ENCODE results near the gene SIGLEC12. TPM values are rescaled to one million over a fixed set of nuclear protein-coding genes. Genes with fewer than 3 reads are reported as not detected.

The SIGLEC12 gene
- not detected for total RNA-seq
- 1 to 10 TPM in 1 of 4 donors, under 1 TPM in 1, not detected in 2; 0.57 to 1.3 TPM for polyA plus RNA-seq

- Histone ChIP-seq H3K4me3 (ENCODE audit: low read depth, low read length) (no peak within 1 kb of the TSS), H3K4me1 (ENCODE audit: control insufficient read depth, insufficient read depth, low read length, poor library complexity, severe bottlenecking) (peaks cover 6% of the 10 kb centered on the region), H3K36me3 (ENCODE audit: control insufficient read depth, insufficient read depth, low read length) (no peaks in the 10 kb centered on the region), H3K27ac (ENCODE audit: insufficient read depth, low read length, poor library complexity, severe bottlenecking) (no peak within 1 kb of the TSS), H3K9me3 (ENCODE audit: control insufficient read depth in 2 of 2, low read length in 2 of 2) (no peaks in the 10 kb centered on the region), H3K27me3 (ENCODE audit: control insufficient read depth, insufficient read depth, low read length) (no peaks in the 10 kb centered on the region)
- peaks cover 0 to 13% (median 0%) of the 10 kb centered on the region in 4 donors for H3K4me1 Mint-ChIP-seq
- no peaks in the 10 kb centered on the region for H3K27me3 Mint-ChIP-seq
- peak in 1 of 2 donors; percentile 29 for ATAC-seq (ENCODE audit: low read depth in 2 of 2)
- peaks cover 0 to 8% (median 0%) of the 10 kb centered on the region in 7 donors for H3K9me3 Mint-ChIP-seq
- peak within 1 kb of the TSS in 1 of 4 donors; percentile 77 for H3K4me3 Mint-ChIP-seq
- H3K36me3 Mint-ChIP-seq, result no peaks in the 10 kb centered on the region
- peak in 1 of 3 donors; percentile 53 for DNase-seq
- peak within 1 kb of the TSS in 2 of 3 donors; percentile 28 to 67 for H3K27ac Mint-ChIP-seq
Measured at GRCh38 chr19:51501594-51502263, at the start of gene SIGLEC12. Gene SIGLEC12 (minus strand): TSS chr19:51501800. CDS start chr19:51501733, 67 bp downstream.

- no peak overlapping the region for H3K4me3 ChIP-seq (ENCODE audit: low read depth, low read length)
- no peak for ATAC-seq (ENCODE audit: low read depth in 2 of 2)
- no peaks in the 10 kb centered on the region for H3K9me3 ChIP-seq (ENCODE audit: control insufficient read depth in 2 of 2, low read length in 2 of 2)
- no peak overlapping the region for H3K27ac ChIP-seq (ENCODE audit: insufficient read depth, low read length, poor library complexity, severe bottlenecking)
- peaks cover 35% of the 10 kb centered on the region for H3K27me3 Mint-ChIP-seq
- no peak for DNase-seq
- H3K4me1 Mint-ChIP-seq, result peaks cover 0 to 18% (median 5%) of the 10 kb centered on the region in 4 donors
- peaks cover 3% of the 10 kb centered on the region for H3K27me3 ChIP-seq (ENCODE audit: control insufficient read depth, insufficient read depth, low read length)
- H3K27ac Mint-ChIP-seq, result no peak overlapping the region
- no peak overlapping the region for H3K4me3 Mint-ChIP-seq
- H3K36me3 Mint-ChIP-seq, result peaks cover 4% of the 10 kb centered on the region
- H3K36me3 ChIP-seq (ENCODE audit: control insufficient read depth, insufficient read depth, low read length), result no peaks in the 10 kb centered on the region
- H3K9me3 Mint-ChIP-seq, result peaks cover 0 to 9% (median 0%) of the 10 kb centered on the region in 7 donors
- no peaks in the 10 kb centered on the region for H3K4me1 ChIP-seq (ENCODE audit: control insufficient read depth, insufficient read depth, low read length, poor library complexity, severe bottlenecking)
Measured at GRCh38 chr19:51550848-51551672, 49.5 kb upstream of the SIGLEC12 start.

- Mint-ChIP-seq H3K27ac (no peak overlapping the region), H3K4me3 (no peak overlapping the region), H3K4me1 (peaks cover 0 to 18% (median 5%) of the 10 kb centered on the region in 4 donors), H3K27me3 (peaks cover 40% of the 10 kb centered on the region), H3K36me3 (peaks cover 4% of the 10 kb centered on the region), H3K9me3 (peaks cover 0 to 9% (median 0%) of the 10 kb centered on the region in 7 donors)
- Histone ChIP-seq H3K9me3 (ENCODE audit: control insufficient read depth in 2 of 2, low read length in 2 of 2) (no peaks in the 10 kb centered on the region), H3K4me1 (ENCODE audit: control insufficient read depth, insufficient read depth, low read length, poor library complexity, severe bottlenecking) (no peaks in the 10 kb centered on the region), H3K27me3 (ENCODE audit: control insufficient read depth, insufficient read depth, low read length) (peaks cover 3% of the 10 kb centered on the region), H3K4me3 (ENCODE audit: low read depth, low read length) (no peak overlapping the region), H3K27ac (ENCODE audit: insufficient read depth, low read length, poor library complexity, severe bottlenecking) (no peak overlapping the region), H3K36me3 (ENCODE audit: control insufficient read depth, insufficient read depth, low read length) (no peaks in the 10 kb centered on the region)
- ATAC-seq (ENCODE audit: low read depth in 2 of 2), result no peak
- no peak for DNase-seq
Measured at GRCh38 chr19:51549533-51550324, 48.1 kb upstream of the SIGLEC12 start.

GRCh38 chr19:51548891-51549305 is 47.3 kb upstream of the SIGLEC12 start:
- DNase-seq (no peak), ATAC-seq (ENCODE audit: low read depth in 2 of 2) (no peak)
- Mint-ChIP-seq H3K27ac (no peak overlapping the region), H3K4me1 (peaks cover 0 to 18% (median 5%) of the 10 kb centered on the region in 4 donors), H3K36me3 (peaks cover 4% of the 10 kb centered on the region), H3K4me3 (no peak overlapping the region), H3K27me3 (peaks cover 41% of the 10 kb centered on the region), H3K9me3 (peaks cover 0 to 9% (median 0%) of the 10 kb centered on the region in 7 donors)
- Histone ChIP-seq H3K27me3 (ENCODE audit: control insufficient read depth, insufficient read depth, low read length) (peaks cover under 1% of the 10 kb centered on the region), H3K9me3 (ENCODE audit: control insufficient read depth in 2 of 2, low read length in 2 of 2) (no peaks in the 10 kb centered on the region), H3K4me3 (ENCODE audit: low read depth, low read length) (no peak overlapping the region), H3K27ac (ENCODE audit: insufficient read depth, low read length, poor library complexity, severe bottlenecking) (no peak overlapping the region), H3K36me3 (ENCODE audit: control insufficient read depth, insufficient read depth, low read length) (no peaks in the 10 kb centered on the region), H3K4me1 (ENCODE audit: control insufficient read depth, insufficient read depth, low read length, poor library complexity, severe bottlenecking) (no peaks in the 10 kb centered on the region)

- H3K27ac ChIP-seq (ENCODE audit: insufficient read depth, low read length, poor library complexity, severe bottlenecking), result no peak overlapping the region
- DNase-seq (no peak), ATAC-seq (ENCODE audit: low read depth in 2 of 2) (no peak)
- Mint-ChIP-seq H3K36me3 (peaks cover 4% of the 10 kb centered on the region), H3K9me3 (peaks cover 0 to 9% (median 0%) of the 10 kb centered on the region in 7 donors), H3K4me1 (peaks cover 0 to 18% (median 5%) of the 10 kb centered on the region in 4 donors), H3K4me3 (no peak overlapping the region), H3K27ac (no peak overlapping the region), H3K27me3 (peaks cover 44% of the 10 kb centered on the region)
- no peaks in the 10 kb centered on the region for H3K36me3 ChIP-seq (ENCODE audit: control insufficient read depth, insufficient read depth, low read length)
- no peaks in the 10 kb centered on the region for H3K4me1 ChIP-seq (ENCODE audit: control insufficient read depth, insufficient read depth, low read length, poor library complexity, severe bottlenecking)
- no peak overlapping the region for H3K4me3 ChIP-seq (ENCODE audit: low read depth, low read length)
- H3K9me3 ChIP-seq (ENCODE audit: control insufficient read depth in 2 of 2, low read length in 2 of 2), result no peaks in the 10 kb centered on the region
- no peaks in the 10 kb centered on the region for H3K27me3 ChIP-seq (ENCODE audit: control insufficient read depth, insufficient read depth, low read length)
Measured at GRCh38 chr19:51548213-51548651, 46.6 kb upstream of the SIGLEC12 start.

DNA sequence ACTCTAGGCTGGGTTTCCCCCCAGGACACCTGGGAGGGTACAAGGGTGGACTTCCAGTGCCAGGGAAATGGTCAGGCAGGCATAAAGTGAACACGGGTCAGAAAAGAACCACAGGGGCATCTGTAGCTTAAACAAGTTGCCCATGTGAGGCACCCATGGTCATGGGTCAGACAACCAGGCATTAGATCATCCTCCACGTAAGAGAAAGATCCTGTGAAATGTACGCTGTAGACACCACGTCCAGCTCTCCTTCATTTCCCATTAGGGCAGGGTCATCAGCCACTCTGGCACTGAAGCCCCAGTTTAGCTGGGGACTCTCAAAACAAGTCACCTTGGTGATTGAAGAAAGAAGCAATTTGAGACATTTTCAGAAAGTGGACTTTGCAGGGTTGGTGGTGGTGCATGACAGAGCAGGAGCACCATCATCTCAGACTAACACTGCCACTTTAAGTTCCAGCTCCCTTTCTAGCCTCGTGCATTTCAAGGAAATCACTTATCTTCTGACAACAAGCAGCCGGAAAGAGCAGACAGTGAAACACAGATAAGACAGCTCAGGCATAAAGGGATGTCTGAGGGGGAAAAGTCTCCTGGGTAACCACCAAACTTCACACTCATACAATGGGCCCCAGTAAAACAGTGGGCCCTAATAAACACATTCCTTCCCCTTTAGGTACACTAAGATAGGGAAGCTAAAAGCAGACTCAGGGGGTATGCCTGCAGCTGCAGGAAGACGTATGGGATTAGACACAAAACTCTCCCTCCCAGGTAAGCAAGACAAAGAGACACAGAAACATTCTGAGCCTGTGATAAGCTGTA is 46.0 kb upstream of the SIGLEC12 start:
- peaks cover 0 to 9% (median 0%) of the 10 kb centered on the region in 7 donors for H3K9me3 Mint-ChIP-seq
- Histone ChIP-seq H3K9me3 (ENCODE audit: control insufficient read depth in 2 of 2, low read length in 2 of 2) (no peaks in the 10 kb centered on the region), H3K4me3 (ENCODE audit: low read depth, low read length) (no peak overlapping the region), H3K27me3 (ENCODE audit: control insufficient read depth, insufficient read depth, low read length) (no peaks in the 10 kb centered on the region), H3K36me3 (ENCODE audit: control insufficient read depth, insufficient read depth, low read length) (no peaks in the 10 kb centered on the region), H3K4me1 (ENCODE audit: control insufficient read depth, insufficient read depth, low read length, poor library complexity, severe bottlenecking) (no peaks in the 10 kb centered on the region), H3K27ac (ENCODE audit: insufficient read depth, low read length, poor library complexity, severe bottlenecking) (no peak overlapping the region)
- no peak overlapping the region for H3K4me3 Mint-ChIP-seq
- peaks cover 43% of the 10 kb centered on the region for H3K27me3 Mint-ChIP-seq
- H3K4me1 Mint-ChIP-seq, result peaks cover 0 to 16% (median 5%) of the 10 kb centered on the region in 4 donors
- DNase-seq, result peak in 1 of 3 donors; percentile 6
- no peak for ATAC-seq (ENCODE audit: low read depth in 2 of 2)
- peaks cover 4% of the 10 kb centered on the region for H3K36me3 Mint-ChIP-seq
- H3K27ac Mint-ChIP-seq, result no peak overlapping the region

All from CD4-positive, CD25-positive, alpha-beta regulatory T cell (primary cell).